Suppressor macrophage (primary cell): ENCODE results near the gene ZNF678.

ENCODE experiments used
- DNase-seq, 4 experiments: peaks; one replicate each; pipeline ENCODE4 v3.0.0-alpha.2; 2020 to 2022

Gene ZNF678

DNA sequence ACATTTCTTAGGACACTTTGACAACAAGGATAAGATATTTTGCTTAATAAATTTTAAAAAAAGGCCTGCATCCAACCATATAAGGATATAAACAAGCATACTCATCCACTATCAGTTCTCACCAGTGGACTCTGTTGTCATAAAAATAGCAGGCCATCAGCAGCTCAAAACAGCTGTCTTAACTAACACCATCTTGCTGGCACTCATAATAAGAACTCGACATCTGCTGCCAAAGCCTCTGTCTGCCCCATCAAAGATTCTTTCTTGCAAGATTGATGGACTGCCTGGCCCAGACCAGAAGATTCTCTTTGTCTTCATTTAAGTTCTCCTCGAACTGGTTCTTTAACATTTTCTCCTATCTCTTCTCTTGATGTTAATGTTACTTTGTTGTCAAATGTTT is 161.7 kb downstream of the ZNF678 start:
- DNase-seq: no peak

DNA sequence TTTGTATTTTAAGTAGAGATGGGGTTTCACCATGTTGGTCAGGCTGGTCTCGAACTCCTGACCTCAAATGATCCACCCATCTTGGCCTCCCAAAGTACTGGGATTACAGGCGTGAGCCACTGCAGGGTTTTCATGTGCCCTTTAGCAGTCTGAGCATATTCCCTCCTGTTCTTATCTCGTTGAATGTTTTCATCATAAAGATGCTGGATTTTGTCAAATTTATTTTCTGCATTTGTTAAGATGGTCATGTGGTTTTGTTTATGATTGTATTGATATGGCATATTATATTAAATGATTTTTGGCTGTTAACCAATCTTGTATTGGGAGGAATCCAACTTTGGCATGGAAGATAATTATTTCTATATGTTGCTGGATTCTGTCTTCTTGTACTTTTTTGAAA is 163.0 kb downstream of the ZNF678 start:
- no peak for DNase-seq
